ENCODE measurements around the gene OTOP3.
"Not testable (repeated sequence)": the region's sequence is repeated elsewhere in the genome, so short reads cannot be mapped to it uniquely, and the experiment has no call there.

OTOP3 gene

DNA sequence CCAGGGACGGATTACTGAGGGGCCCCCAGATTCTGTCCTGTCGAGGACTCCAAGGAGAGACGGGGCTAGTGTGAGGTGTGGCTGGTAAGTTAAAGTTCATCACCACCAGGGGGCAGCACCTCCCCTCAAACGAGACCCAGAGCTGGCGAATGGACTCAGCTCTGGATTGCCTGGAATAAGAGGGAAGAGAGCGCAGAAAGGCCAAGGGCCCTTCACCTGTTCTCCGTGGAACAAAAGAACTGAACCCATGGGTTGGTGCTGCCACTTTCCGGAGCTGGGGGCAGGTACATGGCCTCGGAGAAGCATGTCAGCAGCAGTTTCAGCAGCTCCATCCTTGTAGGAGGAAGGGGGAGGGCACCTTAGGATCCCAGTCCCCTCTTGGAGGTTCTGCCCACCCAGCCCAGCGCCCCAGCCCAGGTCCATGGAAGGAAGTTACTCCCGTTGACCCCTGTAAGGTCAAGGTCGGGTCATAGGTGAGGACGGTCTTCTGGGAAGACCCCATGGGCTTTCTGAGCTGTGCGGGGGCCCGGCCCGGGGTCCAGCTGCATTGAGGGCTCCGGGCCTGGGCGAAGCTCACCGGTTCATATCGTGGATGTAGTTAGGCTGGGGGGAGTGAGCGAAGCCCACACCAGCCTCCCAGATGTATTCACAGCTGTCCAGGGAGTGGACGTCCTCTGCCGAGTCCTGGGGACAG is 26.1 kb downstream of the OTOP3 start:
- DNase-seq (ENCODE audit: low read depth in 2 of 2): peak; percentile 69 to 81

DNA sequence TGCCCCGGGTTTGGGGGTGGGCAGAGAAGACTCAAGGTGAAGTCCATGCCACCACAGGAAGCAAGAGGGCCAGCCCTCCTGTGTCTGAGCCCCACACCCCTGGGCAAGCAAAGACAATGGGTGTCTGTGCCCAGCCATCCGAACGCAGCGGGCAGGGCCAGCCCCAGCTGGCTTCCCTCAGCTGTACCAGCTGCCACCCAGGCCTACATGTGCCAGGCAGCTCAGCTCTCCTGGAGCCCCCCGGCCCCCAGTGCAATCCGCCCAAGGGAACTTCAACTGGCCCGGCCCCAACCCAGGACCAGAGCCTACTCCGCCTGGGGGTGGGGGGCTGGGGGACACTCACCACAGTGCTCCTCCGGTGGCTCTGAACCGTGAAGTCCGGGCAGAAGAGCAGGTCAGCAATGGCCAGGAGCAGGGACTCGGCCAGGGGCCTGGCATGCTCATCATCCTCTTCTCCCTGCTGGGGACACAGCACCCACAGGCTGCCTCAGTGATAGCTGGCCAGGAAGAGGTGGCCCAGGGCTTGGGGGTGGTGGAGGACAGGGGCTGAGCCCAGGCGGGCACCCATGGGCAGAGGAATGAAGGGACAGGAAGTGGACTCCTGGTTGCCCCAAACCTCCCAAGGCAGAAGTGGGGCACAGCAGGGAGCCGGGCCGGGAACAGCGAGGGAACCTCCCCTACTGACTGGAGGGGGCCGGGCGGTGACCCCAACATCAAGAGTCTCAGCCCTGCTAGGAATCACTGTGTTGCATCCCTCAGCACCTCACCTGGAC is 27.1 kb downstream of the OTOP3 start:
- no peak for DNase-seq (ENCODE audit: low read depth in 2 of 2)

DNA sequence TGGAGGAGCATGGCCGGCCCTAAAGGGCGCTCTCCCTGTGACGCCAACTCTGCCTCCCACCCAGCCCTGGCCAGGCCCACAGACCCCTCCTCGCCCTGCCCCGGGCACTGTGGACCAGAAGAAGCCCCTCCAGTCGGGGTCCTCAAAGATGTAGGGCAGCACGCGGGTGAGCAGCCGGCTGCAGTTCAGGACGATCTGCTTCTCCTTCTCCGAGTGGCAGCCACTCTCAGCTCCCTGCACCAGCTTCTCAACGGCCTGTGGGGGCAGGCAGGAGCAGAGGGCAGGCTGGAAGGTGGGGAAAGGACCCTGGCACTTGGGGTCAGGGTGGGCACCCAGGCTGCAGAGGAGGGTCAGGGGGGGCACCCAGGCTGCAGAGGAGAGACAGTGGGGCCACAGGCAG is 28.0 kb downstream of the OTOP3 start:
- no peak for DNase-seq (ENCODE audit: low read depth in 2 of 2)

DNA sequence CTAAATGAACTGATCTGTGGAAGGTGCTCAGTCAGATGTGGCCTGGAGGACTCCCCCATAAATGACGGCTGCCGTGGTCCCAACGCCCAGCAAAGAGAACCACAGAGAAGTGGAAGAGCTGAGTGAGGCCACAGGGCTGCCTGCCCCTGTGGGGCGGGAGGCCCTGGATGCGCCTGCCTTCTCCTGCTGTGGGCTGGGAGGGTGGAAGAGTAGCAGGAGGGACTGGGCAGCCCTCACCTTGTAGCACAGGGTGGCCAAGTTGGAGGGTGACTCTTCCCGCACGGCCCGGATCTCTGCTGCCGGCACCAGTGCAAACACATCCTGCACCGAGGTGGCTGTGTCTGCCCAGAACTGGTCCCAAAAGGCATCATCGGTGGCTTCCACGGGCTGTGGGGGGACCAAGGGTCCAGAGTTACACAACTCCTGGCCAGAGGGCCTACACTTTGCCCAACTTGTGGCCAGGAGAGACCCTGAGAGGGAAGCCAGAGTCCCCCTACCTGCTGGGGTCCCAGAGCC is 28.6 kb downstream of the OTOP3 start:
- DNase-seq (ENCODE audit: low read depth in 2 of 2): no peak

DNA sequence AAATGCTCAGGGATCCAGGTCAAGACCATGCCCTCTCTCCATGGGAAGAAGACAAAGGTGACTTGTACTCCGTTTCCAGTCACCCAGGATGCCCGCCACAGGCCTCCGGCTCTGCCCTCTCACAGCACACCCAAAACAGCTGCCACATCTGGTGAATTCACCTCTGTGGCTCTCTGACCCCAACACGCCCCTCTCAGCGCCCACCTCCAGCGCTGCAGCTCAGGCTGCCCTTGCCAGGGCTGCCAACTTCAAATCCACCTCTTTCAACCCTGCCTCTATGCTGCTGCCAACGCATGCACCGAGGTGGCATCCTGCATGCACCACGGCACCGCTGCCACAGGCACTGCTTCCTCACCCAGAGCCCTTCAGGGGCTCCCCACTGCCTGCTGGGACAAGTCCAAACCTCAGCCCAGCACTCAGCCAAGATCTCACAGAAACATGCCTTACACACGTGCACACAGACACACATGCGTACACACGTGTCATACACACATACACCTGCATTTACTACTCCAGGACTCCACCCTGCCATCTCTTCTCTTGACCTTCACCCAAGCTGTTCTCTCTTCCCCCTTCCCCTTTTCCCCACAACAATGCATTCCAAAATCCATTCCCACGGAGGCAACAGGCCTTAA is 29.4 kb downstream of the OTOP3 start:
- DNase-seq (ENCODE audit: low read depth in 2 of 2): no peak

GRCh38 chr17:74968361-74968780 is 32.7 kb downstream of the OTOP3 start:
- DNase-seq (ENCODE audit: low read depth in 2 of 2): no peak

DNA sequence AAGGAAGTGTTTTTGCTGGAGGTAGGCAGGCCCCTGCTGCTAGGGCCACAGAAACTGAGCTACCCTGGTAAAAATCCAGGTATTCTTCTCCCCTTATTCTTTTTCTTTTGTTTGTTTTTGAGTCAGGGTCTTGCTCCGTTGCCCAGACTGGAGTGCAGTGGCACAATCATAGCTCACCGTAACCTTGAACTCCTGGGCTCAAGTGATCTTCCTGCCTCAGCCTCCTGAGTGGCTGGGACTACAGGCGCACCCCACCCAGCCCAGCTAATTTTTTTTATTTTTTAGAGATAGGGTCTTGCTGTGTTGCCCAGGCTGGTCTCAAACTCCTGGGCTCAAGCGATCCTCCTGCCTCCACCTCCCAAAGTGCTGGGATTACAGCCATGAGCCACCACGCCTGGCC is 33.8 kb downstream of the OTOP3 start:
- not testable (repeated sequence) for DNase-seq (ENCODE audit: low read depth in 2 of 2)

- no peak for DNase-seq (ENCODE audit: low read depth in 2 of 2)
Observed at GRCh38 chr17:74970395-74970794, 34.7 kb downstream of the OTOP3 start.

- no peak for DNase-seq (ENCODE audit: low read depth in 2 of 2)
Observed at GRCh38 chr17:74971069-74971841, 35.6 kb downstream of the OTOP3 start.

GRCh38 chr17:74971842-74972106 is 36.1 kb downstream of the OTOP3 start:
- DNase-seq (ENCODE audit: low read depth in 2 of 2): no peak

DNA sequence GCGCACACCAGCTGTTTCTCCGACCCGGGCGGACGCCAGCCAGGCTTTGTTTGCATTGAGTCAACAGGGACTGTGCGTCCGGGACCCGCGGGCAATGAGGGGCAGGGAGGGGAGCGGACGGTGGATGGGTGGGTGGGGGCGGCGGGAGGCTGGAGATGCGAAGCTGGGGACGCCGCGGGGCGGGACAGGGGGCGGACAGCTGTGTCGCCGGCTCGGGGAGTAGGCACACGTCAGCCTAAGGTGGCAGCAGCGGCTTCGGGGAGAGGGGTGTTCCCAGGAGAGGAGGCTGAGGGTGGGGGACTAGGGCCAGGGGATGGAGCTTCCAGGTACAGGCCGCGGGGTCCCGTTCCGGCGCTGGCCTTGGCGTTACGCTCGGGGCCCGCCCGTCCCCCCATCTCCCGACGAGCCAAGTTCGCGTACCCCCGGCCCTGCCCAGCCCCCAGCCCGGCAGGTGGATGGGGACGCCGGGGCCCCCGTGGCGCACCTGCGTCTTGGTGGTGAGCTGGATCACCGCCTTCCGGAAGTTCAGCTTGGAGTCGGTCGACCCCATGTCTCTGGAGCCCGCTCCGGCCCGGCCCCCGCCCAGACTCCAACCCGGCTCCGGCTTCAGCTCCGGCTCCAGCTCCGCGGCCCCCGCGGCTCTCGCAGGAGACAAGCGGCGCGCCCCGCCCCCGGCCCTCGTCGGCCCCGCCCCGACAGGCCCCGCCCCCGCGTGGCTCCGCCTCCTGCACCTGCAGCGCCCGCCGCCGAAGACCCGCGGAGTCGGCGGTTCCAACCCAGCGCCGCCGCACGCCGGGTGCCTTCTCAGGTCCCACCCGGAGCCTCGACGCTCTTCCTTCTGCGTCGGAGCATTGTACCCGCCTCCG is 36.6 kb downstream of the OTOP3 start, which contains the start of gene HID1:
Gene HID1 (minus strand): TSS at position 653 of the 866 bp plus-strand sequence. CDS start 103 bp downstream, at position 550.
- peak; percentile 72 to 78 for DNase-seq (ENCODE audit: low read depth in 2 of 2)

DNA sequence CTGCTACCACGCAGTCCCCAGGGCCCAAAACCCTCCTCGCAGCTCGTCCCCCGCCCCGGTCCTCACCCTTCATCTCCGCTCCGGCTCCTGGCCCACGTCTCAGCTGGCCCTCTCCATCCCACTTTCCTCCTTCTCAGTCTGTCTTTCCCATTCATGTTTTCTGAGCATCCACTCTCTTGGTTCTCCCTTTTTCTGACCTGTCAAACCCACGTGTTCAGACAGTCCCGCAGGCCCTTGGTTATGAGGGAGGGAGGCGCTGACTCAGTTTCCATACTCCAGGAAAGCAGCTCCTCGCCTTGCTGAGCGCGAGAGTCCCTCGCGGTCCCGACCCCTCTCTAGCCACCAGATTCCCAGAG is 37.3 kb downstream of the OTOP3 start:
- no peak for DNase-seq (ENCODE audit: low read depth in 2 of 2)

GRCh38 chr17:74975943-74976342 is 40.2 kb downstream of the OTOP3 start:
- DNase-seq (ENCODE audit: low read depth in 2 of 2): no peak

DNA sequence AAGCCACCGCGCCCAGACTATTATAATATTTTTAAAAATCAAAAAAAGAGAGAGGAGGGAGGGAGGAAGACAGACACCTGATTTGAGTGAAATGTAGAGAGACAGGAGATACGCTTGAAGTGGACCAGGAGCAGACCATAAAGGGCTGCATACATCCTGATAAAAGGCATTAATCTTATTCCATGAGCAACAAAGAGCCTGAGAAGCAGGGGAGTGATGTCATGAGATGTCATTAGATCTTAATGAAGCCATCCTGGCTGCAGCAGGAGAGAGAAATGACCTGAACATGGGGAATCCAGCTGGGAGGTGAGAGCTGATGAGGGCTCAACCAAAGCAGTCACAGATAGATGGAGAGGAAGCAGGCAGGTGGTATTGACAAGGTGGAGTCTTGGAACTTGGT is 42.1 kb downstream of the OTOP3 start:
- no peak for DNase-seq (ENCODE audit: low read depth in 2 of 2)

DNA sequence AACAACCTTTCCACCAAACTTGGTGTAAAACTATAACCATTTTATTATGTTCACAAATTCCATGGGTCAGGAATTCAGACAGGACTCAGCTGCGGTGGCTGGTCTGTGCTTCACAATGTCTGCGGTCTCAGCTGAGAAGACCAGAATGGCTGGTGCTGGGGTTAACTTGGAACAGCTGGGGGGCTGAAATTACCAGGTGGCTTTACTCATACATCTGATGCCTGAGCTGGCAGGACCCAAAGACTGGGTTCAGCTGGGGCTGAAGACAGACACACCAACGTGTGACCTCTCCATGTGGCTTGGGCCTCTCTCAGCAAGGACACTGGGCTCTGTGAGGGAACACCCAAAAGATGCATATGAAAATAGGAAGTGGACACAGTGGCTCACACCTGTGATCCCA is 42.5 kb downstream of the OTOP3 start:
- DNase-seq (ENCODE audit: low read depth in 2 of 2): no peak

GRCh38 chr17:74979408-74980146 is 43.9 kb downstream of the OTOP3 start:
- DNase-seq (ENCODE audit: low read depth in 2 of 2): no peak

DNA sequence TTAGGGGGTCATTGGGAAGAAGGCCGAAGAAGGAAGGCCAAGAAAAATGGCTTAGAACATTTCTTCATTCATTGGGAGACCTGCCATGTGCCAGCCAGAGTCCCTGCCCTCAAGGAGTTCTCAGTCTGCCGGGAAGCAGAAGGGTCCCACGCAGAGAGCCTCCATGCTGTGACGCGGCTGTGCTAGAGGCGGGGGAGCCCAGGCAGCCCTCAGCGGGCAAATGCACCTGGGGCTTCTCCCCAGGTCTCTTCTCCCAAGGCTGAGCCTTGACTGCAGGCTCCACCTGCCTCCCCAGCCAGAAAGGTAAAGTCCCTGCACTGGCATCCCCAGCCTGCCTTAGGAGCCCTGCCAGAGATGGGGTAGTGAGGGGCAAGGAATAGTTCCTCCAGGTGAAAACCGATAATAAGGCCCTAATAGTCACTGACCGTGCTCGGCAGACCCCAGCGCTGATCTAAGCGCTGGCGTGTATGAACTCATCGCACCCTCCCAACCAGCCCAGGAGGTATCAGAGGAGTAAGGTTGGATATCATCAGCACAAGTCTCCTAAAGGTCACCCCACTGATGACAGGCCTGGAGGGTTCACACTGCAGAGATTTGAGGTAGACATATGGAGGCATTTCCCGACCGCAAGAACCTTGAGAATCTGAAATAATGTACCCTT is 45.8 kb downstream of the OTOP3 start:
- no peak for DNase-seq (ENCODE audit: low read depth in 2 of 2)

DNA sequence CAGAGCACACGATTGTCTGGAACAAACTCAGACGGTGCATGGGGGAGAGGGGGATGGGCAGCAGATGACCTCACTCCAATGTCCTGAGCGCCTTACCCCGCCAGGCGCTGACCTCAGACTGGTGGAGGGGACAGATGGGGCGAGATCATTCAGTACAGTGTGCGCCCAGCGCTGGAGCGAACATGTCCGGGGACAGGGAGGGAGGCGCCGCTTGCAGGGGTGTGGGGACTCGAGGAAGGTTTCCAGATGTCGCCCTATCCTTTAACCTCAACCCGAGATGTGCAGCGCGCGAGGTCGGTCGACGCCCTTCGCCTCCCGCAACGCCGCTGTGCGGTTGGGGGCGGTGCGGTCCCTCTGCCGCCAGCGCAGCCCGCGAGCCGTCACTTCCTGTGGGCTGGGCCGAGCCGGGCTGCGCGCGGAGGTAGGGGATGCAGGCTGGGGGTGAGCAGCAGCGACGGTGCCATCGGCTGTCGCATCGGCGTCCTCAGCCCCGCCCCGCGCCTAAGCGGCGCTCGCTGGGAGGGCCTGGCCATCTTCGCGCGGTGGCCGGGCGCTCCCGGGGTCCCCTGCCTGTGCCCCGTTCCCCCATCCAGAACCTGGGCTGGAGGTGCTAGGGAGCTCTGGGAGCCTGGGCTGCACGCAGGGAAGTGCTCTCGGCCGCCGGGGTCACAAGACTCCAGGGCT is 46.4 kb downstream of the OTOP3 start:
- DNase-seq (ENCODE audit: low read depth in 2 of 2): peak; percentile 35 to 48

- not testable (repeated sequence) for DNase-seq (ENCODE audit: low read depth in 2 of 2)
Observed at GRCh38 chr17:74982663-74983313, 47.1 kb downstream of the OTOP3 start.

All from stimulated activated CD4-positive, alpha-beta T cell treated with anti-CD3 and anti-CD28 coated beads, Interleukin-1b, Interleukin-23, amount 100 ng/mL, for 1 hour (primary cell).